PC-3 (cell line): ENCODE data around the gene MRPL46. TPM values are rescaled to one million over a fixed set of nuclear protein-coding genes. Genes with fewer than 3 reads are reported as not detected.

Source experiments
- ATAC-seq: fragments of 200-7000 bp; cut with Tn5 transposase; 2 replicates; pipeline ENCODE4 v1.9.1; 2020; ENCODE audit warnings: mild to moderate bottlenecking, moderate library complexity
- BruUV-seq: library from RNA; stranded (reverse); fragments of 400-500 nt; replicated peaks from 2 replicates; lab custom pipeline; 2021; lab: Mats Ljungman, UMichigan
- CTCF ChIA-PET: fragments of 300-600 bp; sonication (Branson Sonifier 250); formaldehyde crosslinking; loops from one replicate; lab custom pipeline; 2022; ENCODE audit warnings: antibody characterized with exemption; lab: Charles Lee
- POLR2A ChIA-PET: fragments of 300-600 bp; sonication (Branson Sonifier 250); formaldehyde crosslinking; loops from one replicate; lab custom pipeline; 2022; ENCODE audit warnings: antibody characterized with exemption; ENCODE audit not compliant: unreplicated experiment; lab: Charles Lee
- DNase-seq: peaks from one replicate; pipeline ENCODE4 v3.0.0-alpha.2; 2015
- H2AFZ ChIP-seq: fragments of 300-600 bp; sonication (generic); 2 replicates; pipeline ENCODE4 v1.6.0; 2016; ENCODE audit warnings: antibody characterized with exemption, low read length
- H3F3A ChIP-seq: fragments of 300-600 bp; sonication (generic); one replicate; pipeline ENCODE4 v1.6.0; 2017; ENCODE audit warnings: antibody characterized with exemption, low read length, control low read depth, mild to moderate bottlenecking; ENCODE audit not compliant: unreplicated experiment
- H3K27ac ChIP-seq: fragments of 300-600 bp; sonication (generic); 2 replicates; pipeline ENCODE4 v1.5.1; 2016; ENCODE audit warnings: mild to moderate bottlenecking, low read length
- H3K27me3 ChIP-seq: fragments of 300-600 bp; sonication (generic); 2 replicates; pipeline ENCODE4 v1.6.1; 2016; ENCODE audit warnings: low read length, mixed read lengths
- H3K36me3 ChIP-seq: fragments of 300-600 bp; sonication (generic); 2 replicates; pipeline ENCODE4 v1.6.1; 2016; ENCODE audit warnings: low read depth, mixed run types, low read length, mixed read lengths
- H3K4me1 ChIP-seq: fragments of 300-600 bp; sonication (generic); 2 replicates; pipeline ENCODE4 v1.5.1; 2016; ENCODE audit warnings: low read length; ENCODE audit not compliant: insufficient read depth
- H3K4me2 ChIP-seq: fragments of 300-600 bp; sonication (generic); 2 replicates; pipeline ENCODE4 v1.6.0; 2016; ENCODE audit warnings: low read length
- H3K4me3 ChIP-seq: fragments of 300-600 bp; sonication (generic); 2 replicates; pipeline ENCODE4 v1.5.1; 2016; ENCODE audit warnings: mild to moderate bottlenecking, low read length, mixed read lengths
- H3K79me2 ChIP-seq: fragments of 300-600 bp; sonication (generic); 2 replicates; pipeline ENCODE4 v1.6.1; 2017; ENCODE audit warnings: low read length, mixed read lengths
- H3K9ac ChIP-seq: fragments of 300-600 bp; sonication (generic); 2 replicates; pipeline ENCODE4 v1.6.0; 2016; ENCODE audit warnings: mild to moderate bottlenecking, low read length
- H3K9me2 ChIP-seq: fragments of 300-600 bp; sonication (generic); replicated peaks from 2 replicates; pipeline ENCODE4 v1.6.1; 2016; ENCODE audit warnings: mixed run types, low read length, mixed read lengths
- H3K9me3 ChIP-seq: fragments of 300-600 bp; sonication (generic); 2 replicates; pipeline ENCODE4 v1.6.1; 2016; ENCODE audit warnings: low read length, mixed read lengths
- H4K20me1 ChIP-seq: fragments of 300-600 bp; sonication (generic); 2 replicates; pipeline ENCODE4 v1.6.1; 2016; ENCODE audit warnings: low read length, mixed read lengths
- CTCF ChIP-seq: fragments of 300-600 bp; sonication (generic); conservative IDR thresholded peaks from 2 replicates; pipeline ENCODE4 v1.5.1; 2017; ENCODE audit warnings: antibody characterized with exemption, low read depth, mild to moderate bottlenecking, low read length
- EZH2 ChIP-seq: fragments of 300-600 bp; sonication (generic); IDR thresholded peaks from one replicate; pipeline ENCODE4 v1.6.1; 2017; ENCODE audit warnings: antibody characterized with exemption, mild to moderate bottlenecking, low read length; ENCODE audit not compliant: unreplicated experiment
- EZH2phosphoT487 ChIP-seq: fragments of 300-600 bp; sonication (generic); IDR thresholded peaks from 2 replicates; pipeline ENCODE4 v1.6.1; 2018; ENCODE audit warnings: mild to moderate bottlenecking, antibody characterized with exemption, low read length, borderline replicate concordance
- intact Hi-C: fragments of 100-400 bp; cut with micrococcal nuclease; formaldehyde crosslinking; loops from 2 replicates; pipeline ENCODE4 v1.9.0; 2023
- total RNA-seq: library from RNA; depleted of rRNA; stranded (reverse); fragments of >200 nt; gene quantifications from 2 replicates; pipeline ENCODE4 v1.2.3, GENCODE V29; 2014

The MRPL46 gene
- total RNA-seq, 1 experiment from 2014 or later, result 33.9 TPM

- no peak overlapping the region for H2AFZ ChIP-seq
- peak; percentile 77 for DNase-seq
- intact Hi-C loops, result no loop called here
Measured at GRCh38 chr15:88450125-88450798, 16.9 kb downstream of the MRPL46 start.

GRCh38 chr15:88449581-88449980, 17.6 kb downstream of the MRPL46 start:
- H3K4me3 ChIP-seq, result no peak overlapping the region
- TF ChIP-seq EZH2 (no peak), EZH2phosphoT487 (no peak), CTCF (no peak)
- no TSS peak for BruUV-seq
- 0 out of 2 replicates have a peak, but pooled peaks cover 2% of the 10 kb centered on the region for H3K9me3 ChIP-seq
- intact Hi-C loops, result no loop called here
- H3K79me2 ChIP-seq, result no peaks in the 10 kb centered on the region
- H3K9me2 ChIP-seq, result no peaks in the 10 kb centered on the region
- no peaks in the 10 kb centered on the region; the same call in 1 of the 2 replicates for H3K36me3 ChIP-seq
- H3K27ac ChIP-seq, result no peak overlapping the region
- no peak overlapping the region for H3K4me2 ChIP-seq
- no peaks in the 10 kb centered on the region for H4K20me1 ChIP-seq
- no peak for ATAC-seq
- H3K27me3 ChIP-seq, result no peaks in the 10 kb centered on the region
- ChIA-PET CTCF (no interaction called here), POLR2A (no interaction called here)
- DNase-seq, result no peak
- H2AFZ ChIP-seq, result no peak overlapping the region
- H3K4me1 ChIP-seq, result 0 out of 2 replicates have a peak, but pooled peaks cover 2% of the 10 kb centered on the region
- no peak overlapping the region for H3K9ac ChIP-seq
- H3F3A ChIP-seq, result no peaks in the 10 kb centered on the region

More at GRCh38 chr15:88450125-88450798, 16.9 kb downstream of the MRPL46 start:
- Histone ChIP-seq H3K9me3 (no peaks in the 10 kb centered on the region), H3K27ac (no peak overlapping the region), H3K79me2 (no peaks in the 10 kb centered on the region), H3K9ac (no peak overlapping the region), H3K27me3 (no peaks in the 10 kb centered on the region), H3K4me1 (0 out of 2 replicates have a peak, but pooled peaks cover 5% of the 10 kb centered on the region), H3K36me3 (no peaks in the 10 kb centered on the region; the same call in 1 of the 2 replicates), H3F3A (no peaks in the 10 kb centered on the region), H3K4me3 (no peak overlapping the region), H4K20me1 (no peaks in the 10 kb centered on the region), H3K4me2 (no peak overlapping the region), H3K9me2 (no peaks in the 10 kb centered on the region)
- ChIA-PET POLR2A (no interaction called here), CTCF (no interaction called here)
- BruUV-seq, result no TSS peak
- peak; percentile 65 for ATAC-seq
- TF ChIP-seq CTCF, result peak; percentile 90
- TF ChIP-seq EZH2, result no peak
- no peak for TF ChIP-seq EZH2phosphoT487

GRCh38 chr15:88448991-88449461, 18.2 kb downstream of the MRPL46 start:
- no peak for TF ChIP-seq EZH2
- no peak for TF ChIP-seq EZH2phosphoT487
- no peak for TF ChIP-seq CTCF
- H4K20me1 ChIP-seq, result no peaks in the 10 kb centered on the region
- no peak overlapping the region for H3K4me2 ChIP-seq
- no peak overlapping the region for H2AFZ ChIP-seq
- H3K27ac ChIP-seq, result no peak overlapping the region
- CTCF ChIA-PET, result no interaction called here
- no peaks in the 10 kb centered on the region for H3K79me2 ChIP-seq
- no peak for DNase-seq
- POLR2A ChIA-PET, result no interaction called here
- H3K4me1 ChIP-seq, result no peaks in the 10 kb centered on the region
- no TSS peak for BruUV-seq
- no peak overlapping the region for H3K4me3 ChIP-seq
- no peak overlapping the region for H3K9ac ChIP-seq
- H3K27me3 ChIP-seq, result no peaks in the 10 kb centered on the region
- H3F3A ChIP-seq, result no peaks in the 10 kb centered on the region
- H3K9me2 ChIP-seq, result no peaks in the 10 kb centered on the region
- H3K9me3 ChIP-seq, result 0 out of 2 replicates have a peak, but pooled peaks cover 4% of the 10 kb centered on the region
- intact Hi-C loops, result no loop called here
- no peak for ATAC-seq
- H3K36me3 ChIP-seq, result no peaks in the 10 kb centered on the region; the same call in 1 of the 2 replicates
